T-helper 17 cell (primary cell): ENCODE data around the gene RAET1L. TPM values are rescaled to one million over a fixed set of nuclear protein-coding genes. Genes with fewer than 3 reads are reported as not detected.

Source experiments
- ATAC-seq: fragments of 150-1000 bp; cut with Tn5 transposase; 2 replicates; pipeline ENCODE4 v1.10.0; 2021; ENCODE audit warnings: mild to moderate bottlenecking, moderate library complexity
- DNase-seq, 3 donors: peaks; one replicate each; pipeline versions ENCODE4 v3.0.0 to v3.0.0-alpha.2; 2020 to 2021
- H3K9me3 ChIP-seq: one replicate; pipeline ENCODE4 v1.7.0; 2013; ENCODE audit warnings: low read length, mild to moderate bottlenecking; ENCODE audit not compliant: control insufficient read depth, poor library complexity, severe bottlenecking
- H3K27ac Mint-ChIP-seq: one replicate; pipeline ENCODE4 v1.8.0; 2022; ENCODE audit warnings: mild to moderate bottlenecking, moderate library complexity, mixed read lengths
- H3K27me3 Mint-ChIP-seq: one replicate; pipeline ENCODE4 v1.8.0; 2022; ENCODE audit warnings: mixed read lengths
- H3K36me3 Mint-ChIP-seq: one replicate; pipeline ENCODE4 v1.8.0; 2022; ENCODE audit warnings: low read depth, mixed read lengths
- H3K4me1 Mint-ChIP-seq: one replicate; pipeline ENCODE4 v1.8.0; 2022; ENCODE audit warnings: mild to moderate bottlenecking, mixed read lengths
- H3K4me3 Mint-ChIP-seq: one replicate; pipeline ENCODE4 v1.8.0; 2022; ENCODE audit warnings: mild to moderate bottlenecking, moderate library complexity, mixed read lengths
- total RNA-seq, 4 donors: library from RNA in 2 of 4; stranded (reverse) in 2 of 4; gene quantifications; one replicate each; pipeline ENCODE4 v1.2.3 and lab custom pipeline; 2022 to 2026

Gene RAET1L
- total RNA-seq, 2 donors from 2014 or later, result not detected

- H3K36me3 Mint-ChIP-seq, result peaks cover 4% of the 10 kb centered on the region
- H3K4me1 Mint-ChIP-seq, result peaks cover 11% of the 10 kb centered on the region
- no peak overlapping the region for H3K4me3 Mint-ChIP-seq
- no peaks in the 10 kb centered on the region for H3K9me3 ChIP-seq
- H3K27me3 Mint-ChIP-seq, result peaks cover 46% of the 10 kb centered on the region
- no peak for ATAC-seq
- no peak for DNase-seq
- no peak overlapping the region for H3K27ac Mint-ChIP-seq
Observed at GRCh38 chr6:150058231-150058792, 33.0 kb upstream of the RAET1L start.

- H3K36me3 Mint-ChIP-seq, result peaks cover 4% of the 10 kb centered on the region
Observed at GRCh38 chr6:150057501-150057951, 32.2 kb upstream of the RAET1L start.

GRCh38 chr6:150056916-150057315, 31.6 kb upstream of the RAET1L start:
- DNase-seq (no peak), ATAC-seq (no peak)
- H3K4me1 Mint-ChIP-seq, result peaks cover 11% of the 10 kb centered on the region
- no peak overlapping the region for H3K27ac Mint-ChIP-seq
- H3K36me3 Mint-ChIP-seq, result peaks cover 7% of the 10 kb centered on the region
- H3K4me3 Mint-ChIP-seq, result no peak overlapping the region
- no peaks in the 10 kb centered on the region for H3K9me3 ChIP-seq
- peaks cover 58% of the 10 kb centered on the region for H3K27me3 Mint-ChIP-seq

More at GRCh38 chr6:150057501-150057951, 32.2 kb upstream of the RAET1L start:
- H3K4me3 Mint-ChIP-seq, result no peak overlapping the region
- peaks cover 11% of the 10 kb centered on the region for H3K4me1 Mint-ChIP-seq
- H3K27ac Mint-ChIP-seq, result no peak overlapping the region
- ATAC-seq, result no peak
- H3K27me3 Mint-ChIP-seq, result peaks cover 52% of the 10 kb centered on the region
- DNase-seq, result no peak
- no peaks in the 10 kb centered on the region for H3K9me3 ChIP-seq

- Mint-ChIP-seq H3K36me3 (peaks cover 7% of the 10 kb centered on the region), H3K27ac (no peak overlapping the region), H3K4me1 (peaks cover 11% of the 10 kb centered on the region), H3K4me3 (no peak overlapping the region), H3K27me3 (peaks cover 62% of the 10 kb centered on the region)
- H3K9me3 ChIP-seq, result no peaks in the 10 kb centered on the region
- DNase-seq (no peak), ATAC-seq (no peak)
Observed at GRCh38 chr6:150056156-150056555, 30.8 kb upstream of the RAET1L start.

- Mint-ChIP-seq H3K27ac (no peak overlapping the region), H3K36me3 (peaks cover 5% of the 10 kb centered on the region), H3K4me3 (no peak overlapping the region), H3K4me1 (peaks cover 6% of the 10 kb centered on the region), H3K27me3 (peaks cover 68% of the 10 kb centered on the region)
- ATAC-seq (no peak), DNase-seq (no peak)
- H3K9me3 ChIP-seq, result no peaks in the 10 kb centered on the region
Observed at GRCh38 chr6:150055131-150055530, 29.8 kb upstream of the RAET1L start.

GRCh38 chr6:150053450-150053849, 28.1 kb upstream of the RAET1L start:
- Mint-ChIP-seq H3K27ac (no peak overlapping the region), H3K36me3 (peaks cover 3% of the 10 kb centered on the region), H3K4me3 (no peak overlapping the region), H3K4me1 (no peaks in the 10 kb centered on the region), H3K27me3 (peaks cover 66% of the 10 kb centered on the region)
- no peak for DNase-seq
- no peak for ATAC-seq
- H3K9me3 ChIP-seq, result no peaks in the 10 kb centered on the region

GRCh38 chr6:150050846-150051245, 25.5 kb upstream of the RAET1L start:
- no peaks in the 10 kb centered on the region for H3K9me3 ChIP-seq
- no peak overlapping the region for H3K4me3 Mint-ChIP-seq
- H3K27ac Mint-ChIP-seq, result no peak overlapping the region
- no peak for DNase-seq
- H3K4me1 Mint-ChIP-seq, result peaks cover 6% of the 10 kb centered on the region
- ATAC-seq, result no peak
- H3K27me3 Mint-ChIP-seq, result peaks cover 81% of the 10 kb centered on the region
- H3K36me3 Mint-ChIP-seq, result peaks cover 5% of the 10 kb centered on the region

GRCh38 chr6:150048099-150048498, 22.8 kb upstream of the RAET1L start:
- no peak overlapping the region for H3K4me3 Mint-ChIP-seq
- peaks cover 80% of the 10 kb centered on the region for H3K27me3 Mint-ChIP-seq
- peaks cover 10% of the 10 kb centered on the region for H3K36me3 Mint-ChIP-seq
- no peaks in the 10 kb centered on the region for H3K9me3 ChIP-seq
- DNase-seq (no peak), ATAC-seq (no peak)
- peaks cover 6% of the 10 kb centered on the region for H3K4me1 Mint-ChIP-seq
- no peak overlapping the region for H3K27ac Mint-ChIP-seq

- no peak overlapping the region for H3K27ac Mint-ChIP-seq
- DNase-seq (no peak), ATAC-seq (no peak)
- no peak overlapping the region for H3K4me3 Mint-ChIP-seq
- peaks cover 6% of the 10 kb centered on the region for H3K4me1 Mint-ChIP-seq
- peaks cover 80% of the 10 kb centered on the region for H3K27me3 Mint-ChIP-seq
- peaks cover 8% of the 10 kb centered on the region for H3K36me3 Mint-ChIP-seq
- no peaks in the 10 kb centered on the region for H3K9me3 ChIP-seq
Observed at GRCh38 chr6:150046943-150047342, 21.6 kb upstream of the RAET1L start.

- Mint-ChIP-seq H3K27me3 (peaks cover 86% of the 10 kb centered on the region), H3K36me3 (peaks cover 10% of the 10 kb centered on the region), H3K4me1 (peaks cover 6% of the 10 kb centered on the region), H3K4me3 (no peak overlapping the region), H3K27ac (no peak overlapping the region)
- no peak for ATAC-seq
- DNase-seq, result no peak
- no peaks in the 10 kb centered on the region for H3K9me3 ChIP-seq
Observed at GRCh38 chr6:150044621-150045145, 19.4 kb upstream of the RAET1L start.

GRCh38 chr6:150043501-150044412, 18.4 kb upstream of the RAET1L start:
- Mint-ChIP-seq H3K4me1 (peaks cover 6% of the 10 kb centered on the region), H3K36me3 (peaks cover 10% of the 10 kb centered on the region), H3K27ac (no peak overlapping the region), H3K4me3 (no peak overlapping the region), H3K27me3 (peaks cover 89% of the 10 kb centered on the region)
- DNase-seq (no peak), ATAC-seq (no peak)
- no peaks in the 10 kb centered on the region for H3K9me3 ChIP-seq

- no peak overlapping the region for H3K27ac Mint-ChIP-seq
- no peak for DNase-seq
- no peak for ATAC-seq
- H3K9me3 ChIP-seq, result no peaks in the 10 kb centered on the region
- H3K36me3 Mint-ChIP-seq, result peaks cover 10% of the 10 kb centered on the region
- H3K27me3 Mint-ChIP-seq, result peaks cover 92% of the 10 kb centered on the region
- no peak overlapping the region for H3K4me3 Mint-ChIP-seq
- peaks cover 6% of the 10 kb centered on the region for H3K4me1 Mint-ChIP-seq
Observed at GRCh38 chr6:150043096-150043495, 17.8 kb upstream of the RAET1L start.

GRCh38 chr6:150038202-150039062, 13.1 kb upstream of the RAET1L start:
- no peaks in the 10 kb centered on the region for H3K9me3 ChIP-seq
- DNase-seq (no peak), ATAC-seq (no peak)
- Mint-ChIP-seq H3K36me3 (peaks cover 9% of the 10 kb centered on the region), H3K4me1 (peaks cover 15% of the 10 kb centered on the region), H3K27ac (no peak overlapping the region), H3K4me3 (no peak overlapping the region), H3K27me3 (peaks cover 96% of the 10 kb centered on the region)
